B cell (primary cell): ENCODE data around the gene TNP2. TPM values are rescaled to one million over a fixed set of nuclear protein-coding genes. Genes with fewer than 3 reads are reported as not detected.

Source experiments
- ATAC-seq: fragments of 200-7000 bp; cut with Tn5 transposase; one replicate; pipeline ENCODE4 v1.10.0; 2021; ENCODE audit warnings: low read depth, mild to moderate bottlenecking, moderate number of reproducible peaks, moderate library complexity
- CTCF ChIA-PET: fragments of 350-600 bp; sonication (Branson Sonifier 250); formaldehyde crosslinking; loops from one replicate; lab custom pipeline; 2021; ENCODE audit warnings: antibody characterized with exemption, inconsistent platforms; lab: Charles Lee
- POLR2A ChIA-PET: fragments of 350-600 bp; sonication (Branson Sonifier 250); formaldehyde crosslinking; loops from one replicate; lab custom pipeline; 2021; ENCODE audit warnings: antibody characterized with exemption; lab: Charles Lee
- DNase-seq: peaks from one replicate; pipeline ENCODE4 v3.0.0; 2013
- H2AFZ ChIP-seq: 2 replicates; pipeline ENCODE4 v1.6.1; 2012; ENCODE audit warnings: mild to moderate bottlenecking, low read depth, low read length; ENCODE audit not compliant: insufficient read depth, poor library complexity, severe bottlenecking
- H3K27ac ChIP-seq, 2 donors: 1 replicate in 1 of 2; 2 replicates in 1 of 2; pipeline ENCODE4 v1.5.1; 2012 to 2013; ENCODE audit warnings: low read length in 2 of 2, mild to moderate bottlenecking in 2 of 2, moderate library complexity in 1 of 2
- H3K27me3 ChIP-seq, 4 experiments: fragments of 200-600 bp in 1 of 4; sonication (generic) in 1 of 4; replicated peaks in 1 of 4; 1 replicate in 2 of 4; 2 replicates in 2 of 4; pipeline versions ENCODE4 v1.6.1 to v1.7.0; 2013 to 2016; ENCODE audit warnings: low read length in 3 of 4, mild to moderate bottlenecking in 2 of 4, mixed read lengths in 1 of 4, moderate library complexity in 1 of 4; ENCODE audit not compliant: insufficient read depth in 4 of 4, control insufficient read depth in 3 of 4; ENCODE audit errors: control extremely low read depth in 1 of 4
- H3K36me3 ChIP-seq, 2 experiments: replicated peaks in 1 of 2; 1 replicate in 1 of 2; 2 replicates in 1 of 2; pipeline versions ENCODE4 v1.6.1 to v1.7.1; 2013; ENCODE audit warnings: low read length in 1 of 2; ENCODE audit not compliant: insufficient read depth in 2 of 2, control insufficient read depth in 1 of 2; ENCODE audit errors: control extremely low read depth in 1 of 2, extremely low read depth in 1 of 2
- H3K4me1 ChIP-seq, 2 donors: fragments of 200-600 bp in 1 of 2; sonication (generic) in 1 of 2; 1 replicate in 1 of 2; 2 replicates in 1 of 2; pipeline versions ENCODE4 v1.5.1 to v1.6.1; 2013 to 2017; ENCODE audit warnings: low read length in 2 of 2; ENCODE audit not compliant: control insufficient read depth in 2 of 2, insufficient read depth in 2 of 2
- H3K4me2 ChIP-seq: replicated peaks from 2 replicates; pipeline ENCODE3; 2012; ENCODE audit warnings: mild to moderate bottlenecking, low read depth, low read length; ENCODE audit not compliant: poor library complexity, severe bottlenecking
- H3K4me3 ChIP-seq, 5 experiments: fragments of 200-600 bp in 1 of 5; sonication (generic) in 1 of 5; 1 replicate in 3 of 5; 2 replicates in 2 of 5; pipeline versions ENCODE4 v1.5.1 to v1.7.0; 2011 to 2016; ENCODE audit warnings: low read length in 4 of 5, mild to moderate bottlenecking in 4 of 5, low read depth in 2 of 5, control low read depth in 1 of 5, moderate library complexity in 1 of 5; ENCODE audit not compliant: insufficient read depth in 1 of 5; ENCODE audit errors: control extremely low read depth in 1 of 5, extremely low read depth in 1 of 5
- H3K79me2 ChIP-seq: fragments of 200-600 bp; sonication (generic); one replicate; pipeline ENCODE4 v1.6.0; 2016; ENCODE audit warnings: low read length; ENCODE audit not compliant: control insufficient read depth, insufficient read depth
- H3K9ac ChIP-seq: fragments of 200-600 bp; sonication (generic); 2 replicates; pipeline ENCODE4 v1.6.1; 2017; ENCODE audit warnings: mild to moderate bottlenecking, low read length, moderate library complexity
- H3K9me3 ChIP-seq, 3 donors: one replicate each; pipeline versions ENCODE4 v1.6.1 to v1.7.1; 2013; ENCODE audit warnings: low read length in 2 of 3; ENCODE audit not compliant: control insufficient read depth in 2 of 3, insufficient read depth in 1 of 3; ENCODE audit errors: control extremely low read depth in 1 of 3
- H4K20me1 ChIP-seq: 2 replicates; pipeline ENCODE4 v1.6.0; 2012; ENCODE audit warnings: mild to moderate bottlenecking, low read length; ENCODE audit not compliant: insufficient read depth, control insufficient read depth, poor library complexity, severe bottlenecking
- H3K27ac Mint-ChIP-seq: one replicate; pipeline ENCODE4 v1.8.0; 2021; ENCODE audit warnings: mixed read lengths
- H3K27me3 Mint-ChIP-seq: one replicate; pipeline ENCODE4 v1.8.0; 2021; ENCODE audit warnings: mixed read lengths
- H3K4me1 Mint-ChIP-seq: one replicate; pipeline ENCODE4 v1.8.0; 2021; ENCODE audit warnings: mixed read lengths
- H3K4me3 Mint-ChIP-seq: one replicate; pipeline ENCODE4 v1.8.0; 2021; ENCODE audit warnings: mixed read lengths
- H3K9me3 Mint-ChIP-seq: one replicate; pipeline ENCODE4 v1.8.0; 2022; ENCODE audit warnings: mixed read lengths; ENCODE audit not compliant: insufficient read depth
- CTCF ChIP-seq: fragments of 200-600 bp; IDR thresholded peaks from one replicate; pipeline ENCODE4 v1.8.0; 2022; ENCODE audit warnings: antibody characterized with exemption, mild to moderate bottlenecking
- EZH2 ChIP-seq: IDR thresholded peaks from 2 replicates; pipeline ENCODE4 v1.6.1; 2012; ENCODE audit warnings: borderline replicate concordance, low read depth, mild to moderate bottlenecking, moderate library complexity, low read length; ENCODE audit not compliant: insufficient read depth, poor library complexity, severe bottlenecking
- WGBS: methylation state at CpG from one replicate; pipeline ENCODE4 v1.1.5; 2013; ENCODE audit warnings: missing lambda C conversion rate; ENCODE audit not compliant: insufficient coverage; 5-methylcytosine and 5-hydroxymethylcytosine counted together
- intact Hi-C: fragments of 100-400 bp; cut with micrococcal nuclease; formaldehyde crosslinking; loops from one replicate; pipeline ENCODE4 v1.10.0; 2022
- polyA plus RNA-seq: library from polyadenylated mRNA; depleted of rRNA; stranded (reverse); fragments of >200 nt; gene quantifications from 2 replicates; pipeline ENCODE4 v1.2.3, GENCODE V29; 2012
- total RNA-seq, 2 donors: library from RNA; stranded (reverse); fragments of 120-200 nt in 1 of 2; gene quantifications; 1 replicate in 1 of 2; 2 replicates in 1 of 2; pipeline versions ENCODE4 v1.2.3 to v1.2.4, GENCODE V29; 2013 to 2022

The TNP2 gene
- total and polyA plus RNA-seq, 2 donors (not counting 1 experiment from before 2014, with no cell fraction given) = not detected

- no peak overlapping the region for H3K27ac Mint-ChIP-seq
- ChIA-PET CTCF (no interaction called here), POLR2A (interaction anchor here (0.6 kb wide), 1 partner anchor 39 kb away, joined by 3 read pairs; the partner anchor contains the start of gene SOCS1)
- H3K4me1 Mint-ChIP-seq = peaks cover 70% of the 10 kb centered on the region
- no peaks in the 10 kb centered on the region for H3K27me3 Mint-ChIP-seq
- Histone ChIP-seq H3K27ac (no peak overlapping the region), H2AFZ (no peak overlapping the region), H3K4me1 (peaks cover 61 to 66% of the 10 kb centered on the region in 2 donors), H3K36me3 (no peaks in the 10 kb centered on the region), H3K4me3 (no peak overlapping the region), H4K20me1 (no peaks in the 10 kb centered on the region), H3K79me2 (no peaks in the 10 kb centered on the region), H3K27me3 (peaks cover 0 to 6% (median 0%) of the 10 kb centered on the region in 4 experiments), H3K9me3 (no peaks in the 10 kb centered on the region), H3K4me2 (no peak overlapping the region), H3K9ac (no peak overlapping the region)
- intact Hi-C loops = loop anchor here (2.0 kb wide), 1 partner anchor 17 kb away; no protein-coding TSS in a partner anchor
- WGBS = 100% methylated on average over 3 of the region's 4 CpGs
- H3K4me3 Mint-ChIP-seq = no peak overlapping the region
- ATAC-seq (no peak), DNase-seq (no peak)
- no peaks in the 10 kb centered on the region for H3K9me3 Mint-ChIP-seq
- no peak for TF ChIP-seq CTCF
- no peak for TF ChIP-seq EZH2
Measured at GRCh38 chr16:11295672-11296071, 26.5 kb upstream of the TNP2 start.

GRCh38 chr16:11292076-11292748 is 23.1 kb upstream of the TNP2 start:
- H4K20me1 ChIP-seq = no peaks in the 10 kb centered on the region
- ChIA-PET POLR2A (no interaction called here), CTCF (interaction anchor here (0.8 to 1.8 kb wide), 4 partner anchors 13 to 66 kb away, joined by 3 to 5 read pairs (median 4); partner anchors contain the start of gene SOCS1)
- Mint-ChIP-seq H3K4me1 (peaks cover 45% of the 10 kb centered on the region), H3K27me3 (no peaks in the 10 kb centered on the region), H3K27ac (no peak overlapping the region), H3K9me3 (no peaks in the 10 kb centered on the region), H3K4me3 (no peak overlapping the region)
- H3K4me2 ChIP-seq = no peak overlapping the region
- peaks cover 29 to 33% of the 10 kb centered on the region in 2 donors for H3K4me1 ChIP-seq
- intact Hi-C loops = no loop called here
- 100% methylated on average over 3 of the region's 7 CpGs for WGBS
- H3K27me3 ChIP-seq = peaks cover 0 to 6% (median 0%) of the 10 kb centered on the region in 4 experiments
- no peaks in the 10 kb centered on the region for H3K9me3 ChIP-seq
- H3K9ac ChIP-seq = no peak overlapping the region
- H2AFZ ChIP-seq = no peak overlapping the region
- no peak for ATAC-seq
- no peak for DNase-seq
- H3K4me3 ChIP-seq = no peak overlapping the region
- TF ChIP-seq CTCF (no peak), EZH2 (no peak)
- no peaks in the 10 kb centered on the region for H3K36me3 ChIP-seq
- H3K79me2 ChIP-seq = no peaks in the 10 kb centered on the region
- H3K27ac ChIP-seq = no peak overlapping the region
